Neural cell (in vitro differentiated cells): ENCODE data around the gene GALNT2. TPM values are rescaled to one million over a fixed set of nuclear protein-coding genes. Genes with fewer than 3 reads are reported as not detected.

Experiments used
- H2AFZ ChIP-seq: fragments of 200-600, 300-800 bp; sonication (generic), shearing (Covaris generic); 2 replicates; pipeline ENCODE4 v1.6.0; 2014; ENCODE audit warnings: low read depth, mild to moderate bottlenecking, antibody characterized with exemption, low read length, moderate library complexity
- H3F3A ChIP-seq: fragments of 200-600 bp; shearing (Covaris generic); 2 replicates; pipeline ENCODE4 v1.6.1; 2016; ENCODE audit warnings: mild to moderate bottlenecking, moderate library complexity, mixed read lengths, antibody characterized with exemption, low read length; ENCODE audit not compliant: insufficient read depth, poor library complexity, severe bottlenecking
- H3K27ac ChIP-seq: fragments of 200-600, 300-800 bp; sonication (generic), shearing (Covaris generic); 2 replicates; pipeline ENCODE4 v1.5.1; 2014; ENCODE audit warnings: mild to moderate bottlenecking, low read length, moderate library complexity
- H3K27me3 ChIP-seq: fragments of 300-800, 200-600 bp; sonication (generic), shearing (Covaris generic); 2 replicates; pipeline ENCODE4 v1.6.0; 2014; ENCODE audit warnings: mild to moderate bottlenecking, low read depth, low read length, moderate library complexity; ENCODE audit not compliant: insufficient read depth
- H3K36me3 ChIP-seq: fragments of 300-800, 200-600 bp; sonication (generic), shearing (Covaris generic); 2 replicates; pipeline ENCODE4 v1.5.1; 2014; ENCODE audit warnings: mild to moderate bottlenecking, antibody characterized with exemption, low read length, moderate library complexity; ENCODE audit not compliant: insufficient read depth
- H3K4me2 ChIP-seq: fragments of 300-800, 200-600 bp; sonication (generic), shearing (Covaris generic); 2 replicates; pipeline ENCODE4 v1.6.0; 2014; ENCODE audit warnings: mild to moderate bottlenecking, low read length
- H3K4me3 ChIP-seq: fragments of 300-800, 200-600 bp; sonication (generic), shearing (Covaris generic); 2 replicates; pipeline ENCODE4 v1.5.1; 2014; ENCODE audit warnings: mild to moderate bottlenecking, low read length, moderate library complexity
- H3K79me2 ChIP-seq: fragments of 200-600 bp; shearing (Covaris generic); replicated peaks from 2 replicates; pipeline ENCODE4 v1.6.0; 2014; ENCODE audit warnings: mild to moderate bottlenecking, low read length, moderate library complexity; ENCODE audit not compliant: insufficient read depth
- H3K9ac ChIP-seq: fragments of 300-800, 200-600 bp; sonication (generic), shearing (Covaris generic); 2 replicates; pipeline ENCODE4 v1.6.1; 2016; ENCODE audit warnings: mild to moderate bottlenecking, low read length, mixed read lengths
- H3K9me2 ChIP-seq: fragments of 200-600 bp; shearing (Covaris generic); 2 replicates; pipeline ENCODE4 v1.6.1; 2016; ENCODE audit warnings: mild to moderate bottlenecking, low read length, mixed read lengths; ENCODE audit not compliant: insufficient read depth
- H3K9me3 ChIP-seq: fragments of 200-600, 300-800 bp; sonication (generic), shearing (Covaris generic); 2 replicates; pipeline ENCODE4 v1.6.1; 2016; ENCODE audit warnings: mild to moderate bottlenecking, mixed run types, low read length, moderate library complexity, mixed read lengths
- H4K20me1 ChIP-seq: fragments of 200-600 bp; shearing (Covaris generic); 2 replicates; pipeline ENCODE4 v1.6.1; 2016; ENCODE audit warnings: mild to moderate bottlenecking, mixed run types; ENCODE audit not compliant: insufficient read depth
- CTCF ChIP-seq: fragments of 450-650 bp; IDR thresholded peaks from 2 replicates; pipeline ENCODE4 v1.5.1; 2014; ENCODE audit warnings: antibody characterized with exemption, mild to moderate bottlenecking, moderate library complexity; ENCODE audit not compliant: poor library complexity, severe bottlenecking
- EP300 ChIP-seq: fragments of 450-650 bp; conservative IDR thresholded peaks from 2 replicates; pipeline ENCODE4 v1.6.1; 2014; ENCODE audit warnings: antibody characterized with exemption, mild to moderate bottlenecking, moderate library complexity; ENCODE audit not compliant: poor library complexity, severe bottlenecking
- EZH2 ChIP-seq: fragments of 200-600, 300-800 bp; shearing (Covaris generic), sonication (generic); IDR thresholded peaks from 2 replicates; pipeline ENCODE4 v1.6.1; 2014; ENCODE audit warnings: antibody characterized with exemption, low read length, borderline replicate concordance, mild to moderate bottlenecking; ENCODE audit not compliant: insufficient read depth, poor library complexity, severe bottlenecking
- MXI1 ChIP-seq: fragments of 450-650 bp; conservative IDR thresholded peaks from 2 replicates; pipeline ENCODE4 v1.6.1; 2014; ENCODE audit warnings: antibody characterized with exemption, mild to moderate bottlenecking; ENCODE audit not compliant: poor library complexity, severe bottlenecking
- POLR2AphosphoS5 ChIP-seq: IDR thresholded peaks from 2 replicates; pipeline ENCODE4 v1.6.1; 2012
- RAD21 ChIP-seq: fragments of 450-650 bp; conservative IDR thresholded peaks from 2 replicates; pipeline ENCODE4 v1.6.1; 2014; ENCODE audit warnings: antibody characterized with exemption, mild to moderate bottlenecking, moderate library complexity
- SMC3 ChIP-seq: fragments of 450-650 bp; conservative IDR thresholded peaks from 2 replicates; pipeline ENCODE4 v1.6.1; 2014; ENCODE audit warnings: antibody characterized with exemption, mild to moderate bottlenecking, moderate library complexity; ENCODE audit not compliant: poor library complexity
- TAF1 ChIP-seq: IDR thresholded peaks from 2 replicates; pipeline ENCODE4 v1.6.1; 2012; ENCODE audit warnings: low read depth
- polyA plus RNA-seq: library from polyadenylated mRNA; depleted of rRNA; stranded (reverse); fragments of >200 nt; gene quantifications from 2 replicates; pipeline ENCODE4 v1.2.3, GENCODE V29; 2014
- TF ChIP-seq, protein P1 (sequence below): IDR thresholded peaks from 2 replicates; pipeline ENCODE4 v1.6.1; 2012; ENCODE audit warnings: borderline replicate concordance

The GALNT2 gene
- polyA plus RNA-seq, 1 donor from 2014 or later: 38.8 TPM

GRCh38 chr1:230061801-230062200 lies 5.2 kb upstream of the GALNT2 start:
- no peaks in the 10 kb centered on the region for H3K36me3 ChIP-seq
- H3K9ac ChIP-seq: no peak overlapping the region
- H2AFZ ChIP-seq: no peak overlapping the region
- no peaks in the 10 kb centered on the region for H3K79me2 ChIP-seq
- H3K27me3 ChIP-seq: no peaks in the 10 kb centered on the region
- no peaks in the 10 kb centered on the region for H4K20me1 ChIP-seq
- H3K4me2 ChIP-seq: no peak overlapping the region
- no peak for TF ChIP-seq EZH2
- no peak for TF ChIP-seq MXI1
- no peak overlapping the region for H3K27ac ChIP-seq
- H3K9me2 ChIP-seq: no peaks in the 10 kb centered on the region
- no peaks in the 10 kb centered on the region for H3F3A ChIP-seq
- H3K9me3 ChIP-seq: no peaks in the 10 kb centered on the region
- H3K4me3 ChIP-seq: no peak overlapping the region

- Histone ChIP-seq H3K27ac (no peak overlapping the region), H3K36me3 (no peaks in the 10 kb centered on the region), H3K9me3 (no peaks in the 10 kb centered on the region), H4K20me1 (no peaks in the 10 kb centered on the region), H3K4me2 (no peak overlapping the region), H3K27me3 (no peaks in the 10 kb centered on the region), H3K9me2 (no peaks in the 10 kb centered on the region), H3F3A (no peaks in the 10 kb centered on the region), H2AFZ (no peak overlapping the region), H3K9ac (no peak overlapping the region), H3K79me2 (no peaks in the 10 kb centered on the region), H3K4me3 (no peak overlapping the region)
- no peak for TF ChIP-seq EZH2
- no peak for TF ChIP-seq RAD21
- TF ChIP-seq MXI1: no peak
- TF ChIP-seq, protein P1, sequence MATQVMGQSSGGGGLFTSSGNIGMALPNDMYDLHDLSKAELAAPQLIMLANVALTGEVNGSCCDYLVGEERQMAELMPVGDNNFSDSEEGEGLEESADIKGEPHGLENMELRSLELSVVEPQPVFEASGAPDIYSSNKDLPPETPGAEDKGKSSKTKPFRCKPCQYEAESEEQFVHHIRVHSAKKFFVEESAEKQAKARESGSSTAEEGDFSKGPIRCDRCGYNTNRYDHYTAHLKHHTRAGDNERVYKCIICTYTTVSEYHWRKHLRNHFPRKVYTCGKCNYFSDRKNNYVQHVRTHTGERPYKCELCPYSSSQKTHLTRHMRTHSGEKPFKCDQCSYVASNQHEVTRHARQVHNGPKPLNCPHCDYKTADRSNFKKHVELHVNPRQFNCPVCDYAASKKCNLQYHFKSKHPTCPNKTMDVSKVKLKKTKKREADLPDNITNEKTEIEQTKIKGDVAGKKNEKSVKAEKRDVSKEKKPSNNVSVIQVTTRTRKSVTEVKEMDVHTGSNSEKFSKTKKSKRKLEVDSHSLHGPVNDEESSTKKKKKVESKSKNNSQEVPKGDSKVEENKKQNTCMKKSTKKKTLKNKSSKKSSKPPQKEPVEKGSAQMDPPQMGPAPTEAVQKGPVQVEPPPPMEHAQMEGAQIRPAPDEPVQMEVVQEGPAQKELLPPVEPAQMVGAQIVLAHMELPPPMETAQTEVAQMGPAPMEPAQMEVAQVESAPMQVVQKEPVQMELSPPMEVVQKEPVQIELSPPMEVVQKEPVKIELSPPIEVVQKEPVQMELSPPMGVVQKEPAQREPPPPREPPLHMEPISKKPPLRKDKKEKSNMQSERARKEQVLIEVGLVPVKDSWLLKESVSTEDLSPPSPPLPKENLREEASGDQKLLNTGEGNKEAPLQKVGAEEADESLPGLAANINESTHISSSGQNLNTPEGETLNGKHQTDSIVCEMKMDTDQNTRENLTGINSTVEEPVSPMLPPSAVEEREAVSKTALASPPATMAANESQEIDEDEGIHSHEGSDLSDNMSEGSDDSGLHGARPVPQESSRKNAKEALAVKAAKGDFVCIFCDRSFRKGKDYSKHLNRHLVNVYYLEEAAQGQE: no peak
- TF ChIP-seq CTCF: no peak
- TF ChIP-seq EP300: no peak
- no peak for TF ChIP-seq TAF1
- TF ChIP-seq SMC3: no peak
- TF ChIP-seq POLR2AphosphoS5: no peak
Measured at GRCh38 chr1:230062521-230062920, 4.5 kb upstream of the GALNT2 start.

DNA sequence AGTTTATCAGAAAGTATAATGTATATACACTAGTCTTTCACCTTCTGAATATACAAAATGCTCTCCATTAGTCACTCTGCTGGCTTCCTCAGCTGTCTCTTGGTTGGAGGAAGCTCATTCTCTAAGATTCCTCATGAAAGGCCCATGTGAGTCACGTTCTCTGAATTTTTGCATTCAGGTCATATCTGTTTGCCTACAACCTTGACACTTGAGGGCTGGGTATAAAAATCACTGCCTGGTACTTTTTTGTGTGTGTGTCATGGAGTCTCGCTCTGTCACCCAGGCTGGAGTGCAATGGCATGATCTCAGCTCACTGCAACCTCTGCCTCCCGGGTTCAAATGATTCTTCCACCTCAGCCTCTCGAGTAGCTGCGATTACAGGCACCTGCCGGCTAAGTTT lies 2.8 kb upstream of the GALNT2 start:
- H3K79me2 ChIP-seq: no peaks in the 10 kb centered on the region
- H3K4me3 ChIP-seq: no peak overlapping the region
- no peaks in the 10 kb centered on the region for H3F3A ChIP-seq
- no peak overlapping the region for H3K27ac ChIP-seq
- H3K9me2 ChIP-seq: no peaks in the 10 kb centered on the region
- H3K4me2 ChIP-seq: no peak overlapping the region
- no peak overlapping the region for H2AFZ ChIP-seq
- no peaks in the 10 kb centered on the region for H3K27me3 ChIP-seq
- TF ChIP-seq, protein P1: no peak
- TF ChIP-seq SMC3 (no peak), MXI1 (no peak), EZH2 (no peak), TAF1 (no peak), EP300 (no peak), POLR2AphosphoS5 (no peak), CTCF (no peak), RAD21 (no peak)
- H3K36me3 ChIP-seq: no peaks in the 10 kb centered on the region
- H4K20me1 ChIP-seq: no peaks in the 10 kb centered on the region
- H3K9me3 ChIP-seq: no peaks in the 10 kb centered on the region
- no peak overlapping the region for H3K9ac ChIP-seq
